Psoas muscle (tissue), 8 donors: ENCODE data around the gene LSS. TPM values are rescaled to one million over a fixed set of nuclear protein-coding genes. Genes with fewer than 3 reads are reported as not detected.

Source experiments
- ATAC-seq, 4 donors: fragments of 200-7000 bp; cut with Tn5 transposase; one replicate each; pipeline ENCODE4 v1.9.1; 2020; ENCODE audit warnings: moderate library complexity in 3 of 4, mild to moderate bottlenecking in 2 of 4
- DNase-seq, 2 donors: peaks; one replicate each; pipeline ENCODE4 v3.0.0-alpha.2; 2020
- H3K27ac ChIP-seq: fragments of 200-600 bp; one replicate; pipeline ENCODE4 v1.8.0; 2022
- H3K27me3 ChIP-seq, 3 donors: fragments of 200-600 bp in 1 of 3; one replicate each; pipeline versions ENCODE4 v1.6.1 to v1.8.0; 2013 to 2022; ENCODE audit warnings: low read length in 2 of 3, mild to moderate bottlenecking in 2 of 3, moderate library complexity in 1 of 3; ENCODE audit not compliant: insufficient read depth in 3 of 3
- H3K36me3 ChIP-seq, 2 donors: fragments of 200-600 bp in 1 of 2; one replicate each; pipeline versions ENCODE4 v1.6.1 to v1.8.0; 2013 to 2022; ENCODE audit warnings: low read depth in 1 of 2, mild to moderate bottlenecking in 1 of 2, moderate library complexity in 1 of 2; ENCODE audit not compliant: insufficient read depth in 1 of 2
- H3K4me1 ChIP-seq: fragments of 200-600 bp; one replicate; pipeline ENCODE4 v1.8.0; 2022
- H3K4me3 ChIP-seq: fragments of 200-600 bp; one replicate; pipeline ENCODE4 v1.8.0; 2022; ENCODE audit warnings: mild to moderate bottlenecking
- H3K9me3 ChIP-seq: fragments of 200-600 bp; one replicate; pipeline ENCODE4 v1.8.0; 2022
- WGBS, 3 donors: extraction: QIAGEN DNeasy Blood & Tissue Kit; methylation state at CpG; one replicate each; pipeline versions ENCODE4 v1.1.6 to v1.1.7; 2013; 5-methylcytosine and 5-hydroxymethylcytosine counted together
- intact Hi-C, 2 donors: fragments of 100-400 bp; cut with DNase I; formaldehyde crosslinking; loops; one replicate each; pipeline versions ENCODE4 v1.11.0 to v1.14.2; 2022
- polyA plus RNA-seq, 3 donors: library from polyadenylated mRNA; stranded (reverse); fragments of 200-250 nt; gene quantifications; one replicate each; pipeline ENCODE4 v1.2.3, GENCODE V29; 2013
- total RNA-seq, 4 donors: library from RNA; stranded (reverse); fragmentation: NEBNext Ultra II Directional in 2 of 4; extraction: Animal tissue kit (Norgen Biotek cat#: 25700) in 2 of 4; gene quantifications; one replicate each; pipeline versions ENCODE4 v1.2.1 to v1.2.4, GENCODE V29; 2021 to 2023
- TF ChIP-seq, protein P1 (sequence below): fragments of 200-600 bp; IDR thresholded peaks from one replicate; pipeline ENCODE4 v1.8.0; 2022; ENCODE audit warnings: antibody characterized with exemption
- donor health status: healthy with polysubstance abuse.
- donor health status: DM: no; HTN: no; CAD: no; lungs with moderate emphysema.
- donor health status: Bipolar disorder and iron deficiency.
- donor health status: healthy.
- donor health status: DM: yes; HTN: yes; CAD: no.
- donor health status: DM: no; HTN: no; CAD: no.
- donor health status: DM: no; HTN: no; CAD: no.
- donor health status: DM: yes; HTN: yes; CAD: no.

LSS gene
- total and polyA plus RNA-seq, 7 donors, result 10.7 to 31.5 (median 24.8) TPM

DNA sequence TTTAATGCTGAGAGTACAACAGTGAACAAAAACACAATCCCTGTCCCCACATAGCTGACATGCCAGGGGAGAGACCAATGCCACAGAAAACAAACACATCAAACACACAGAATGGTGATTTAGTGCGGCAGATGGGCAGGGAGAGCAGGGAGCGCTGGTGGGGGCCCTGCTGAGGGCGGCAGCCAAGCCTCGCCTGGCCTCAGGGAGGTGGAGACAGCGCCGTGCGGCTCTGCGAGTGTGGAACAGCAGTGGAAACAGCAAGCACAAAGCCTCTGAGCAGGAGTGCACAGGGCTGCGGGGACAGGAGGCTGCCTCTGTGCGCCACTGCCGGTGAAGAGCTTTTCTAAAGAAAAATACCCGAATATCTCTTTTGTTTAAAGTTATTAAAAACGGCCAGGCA, 39.8 kb upstream of the LSS start:
- no peak for DNase-seq
- Histone ChIP-seq H3K9me3 (no peaks in the 10 kb centered on the region), H3K36me3 (peaks cover 27 to 100% of the 10 kb centered on the region in 2 donors), H3K4me3 (no peak overlapping the region), H3K4me1 (no peaks in the 10 kb centered on the region), H3K27ac (no peak overlapping the region), H3K27me3 (no peaks in the 10 kb centered on the region)
- TF ChIP-seq, protein P1, sequence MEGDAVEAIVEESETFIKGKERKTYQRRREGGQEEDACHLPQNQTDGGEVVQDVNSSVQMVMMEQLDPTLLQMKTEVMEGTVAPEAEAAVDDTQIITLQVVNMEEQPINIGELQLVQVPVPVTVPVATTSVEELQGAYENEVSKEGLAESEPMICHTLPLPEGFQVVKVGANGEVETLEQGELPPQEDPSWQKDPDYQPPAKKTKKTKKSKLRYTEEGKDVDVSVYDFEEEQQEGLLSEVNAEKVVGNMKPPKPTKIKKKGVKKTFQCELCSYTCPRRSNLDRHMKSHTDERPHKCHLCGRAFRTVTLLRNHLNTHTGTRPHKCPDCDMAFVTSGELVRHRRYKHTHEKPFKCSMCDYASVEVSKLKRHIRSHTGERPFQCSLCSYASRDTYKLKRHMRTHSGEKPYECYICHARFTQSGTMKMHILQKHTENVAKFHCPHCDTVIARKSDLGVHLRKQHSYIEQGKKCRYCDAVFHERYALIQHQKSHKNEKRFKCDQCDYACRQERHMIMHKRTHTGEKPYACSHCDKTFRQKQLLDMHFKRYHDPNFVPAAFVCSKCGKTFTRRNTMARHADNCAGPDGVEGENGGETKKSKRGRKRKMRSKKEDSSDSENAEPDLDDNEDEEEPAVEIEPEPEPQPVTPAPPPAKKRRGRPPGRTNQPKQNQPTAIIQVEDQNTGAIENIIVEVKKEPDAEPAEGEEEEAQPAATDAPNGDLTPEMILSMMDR, result no peak
- ATAC-seq, result no peak
- 88 to 91% (median 91%) methylated on average over 13 of the region's 13 CpGs for WGBS, 3 donors
- intact Hi-C loops, result no loop called here

DNA sequence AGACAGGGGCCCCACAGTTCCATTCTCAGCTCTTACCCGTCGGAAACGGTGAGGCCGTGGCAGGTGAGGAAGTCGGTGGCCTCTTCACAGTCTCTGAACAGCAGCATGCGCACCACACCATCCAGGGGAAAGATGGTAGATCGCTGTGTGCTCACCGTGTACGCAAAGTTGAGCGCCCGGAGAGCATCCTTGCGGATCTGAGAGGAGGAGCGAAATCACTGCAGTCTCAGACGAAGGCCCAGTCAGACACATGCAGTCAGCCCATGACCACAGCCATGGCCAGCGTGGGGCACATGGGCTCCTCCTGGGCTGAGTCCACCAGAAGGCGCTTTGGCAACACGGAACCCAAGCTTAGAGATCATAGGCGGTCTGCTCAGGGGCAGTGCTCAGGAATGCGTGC, 38.4 kb upstream of the LSS start:
- Histone ChIP-seq H3K36me3 (peaks cover 20 to 99% of the 10 kb centered on the region in 2 donors), H3K4me1 (no peaks in the 10 kb centered on the region), H3K9me3 (no peaks in the 10 kb centered on the region), H3K27me3 (no peaks in the 10 kb centered on the region), H3K4me3 (no peak overlapping the region), H3K27ac (no peak overlapping the region)
- 89 to 92% (median 91%) methylated on average over 19 of the region's 19 CpGs for WGBS, 3 donors
- intact Hi-C loops, result no loop called here
- DNase-seq (no peak), ATAC-seq (no peak)
- TF ChIP-seq, protein P1, result no peak

DNA sequence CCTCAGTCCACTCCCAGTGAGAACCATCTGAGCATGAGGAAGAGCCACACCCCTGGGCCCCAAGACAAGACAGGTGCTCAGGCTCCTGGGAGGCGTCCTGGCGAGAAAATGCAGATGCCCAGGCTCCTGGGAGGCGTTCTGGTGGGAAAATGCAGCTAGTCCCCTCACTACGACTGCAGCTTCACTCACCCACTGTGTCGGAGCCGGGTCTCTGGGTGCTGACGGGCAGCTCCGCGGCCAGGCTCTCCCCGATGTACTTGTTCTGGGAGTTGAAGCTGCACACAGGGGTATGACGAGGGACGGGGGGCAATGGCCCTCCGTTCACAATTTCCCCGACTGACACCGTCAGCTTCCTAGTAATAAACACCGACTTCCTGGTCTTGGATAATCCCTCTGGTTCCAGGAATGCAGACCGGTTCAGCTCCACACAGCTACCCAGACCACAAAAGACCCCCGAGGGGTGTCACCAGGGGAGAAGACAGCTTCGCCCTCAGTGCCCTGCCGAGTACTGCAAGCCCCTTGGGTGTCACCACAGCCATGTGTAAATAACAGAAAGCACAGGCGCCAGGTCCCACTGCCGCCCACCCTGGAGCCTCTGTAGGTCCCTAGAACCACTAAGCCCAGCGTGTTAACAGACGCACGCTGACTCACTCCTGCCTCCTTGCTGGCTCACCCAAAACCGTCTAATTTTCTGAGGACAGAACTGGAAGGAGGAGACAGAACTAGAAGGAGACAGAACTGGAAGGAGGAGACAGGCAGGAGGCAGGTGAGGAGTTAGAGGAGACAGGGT, 37.4 kb upstream of the LSS start:
- Histone ChIP-seq H3K36me3 (peaks cover 19 to 97% of the 10 kb centered on the region in 2 donors), H3K4me1 (no peaks in the 10 kb centered on the region), H3K9me3 (no peaks in the 10 kb centered on the region), H3K27me3 (no peaks in the 10 kb centered on the region), H3K4me3 (no peak overlapping the region), H3K27ac (no peak overlapping the region)
- intact Hi-C loops, result no loop called here
- WGBS, 3 donors, result 86 to 89% (median 87%) methylated on average over 26 of the region's 26 CpGs
- peak in 2 of 4 donors; percentile 6 to 7 for ATAC-seq
- TF ChIP-seq, protein P1, result no peak
- DNase-seq, result no peak

DNA sequence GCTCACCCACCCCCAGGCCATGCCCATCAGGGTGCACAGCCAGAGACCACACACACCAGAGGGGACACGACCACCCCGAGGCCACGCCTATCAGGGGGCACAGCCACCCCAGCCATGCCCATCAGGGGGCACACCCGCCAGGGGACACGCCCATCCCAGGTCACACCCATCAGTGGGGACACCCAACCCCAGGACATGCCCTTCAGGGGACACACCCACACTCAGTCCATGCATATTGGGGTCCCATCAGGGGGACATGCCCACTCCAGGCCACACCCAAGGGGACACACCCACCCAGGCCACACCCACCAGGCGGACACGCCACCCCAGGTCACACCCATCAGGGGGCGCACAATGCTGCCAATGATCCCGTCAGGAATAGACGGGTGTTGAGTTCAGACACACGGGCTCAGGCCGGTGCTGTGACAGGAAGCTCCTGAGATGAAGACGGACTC, 36.1 kb upstream of the LSS start:
- no peaks in the 10 kb centered on the region for H3K9me3 ChIP-seq
- peaks cover 16 to 97% of the 10 kb centered on the region in 2 donors for H3K36me3 ChIP-seq
- TF ChIP-seq, protein P1, result no peak
- no peaks in the 10 kb centered on the region for H3K27me3 ChIP-seq
- WGBS, 3 donors, result 84 to 90% (median 89%) methylated on average over 13 of the region's 13 CpGs
- intact Hi-C loops, result no loop called here
- ATAC-seq (peak in 3 of 4 donors; percentile 19 to 31 (median 25)), DNase-seq (no peak)
- H3K4me3 ChIP-seq, result no peak overlapping the region
- no peak overlapping the region for H3K27ac ChIP-seq
- H3K4me1 ChIP-seq, result no peaks in the 10 kb centered on the region
